ENCODE measurements around the gene LYVE1.

The LYVE1 gene

DNA sequence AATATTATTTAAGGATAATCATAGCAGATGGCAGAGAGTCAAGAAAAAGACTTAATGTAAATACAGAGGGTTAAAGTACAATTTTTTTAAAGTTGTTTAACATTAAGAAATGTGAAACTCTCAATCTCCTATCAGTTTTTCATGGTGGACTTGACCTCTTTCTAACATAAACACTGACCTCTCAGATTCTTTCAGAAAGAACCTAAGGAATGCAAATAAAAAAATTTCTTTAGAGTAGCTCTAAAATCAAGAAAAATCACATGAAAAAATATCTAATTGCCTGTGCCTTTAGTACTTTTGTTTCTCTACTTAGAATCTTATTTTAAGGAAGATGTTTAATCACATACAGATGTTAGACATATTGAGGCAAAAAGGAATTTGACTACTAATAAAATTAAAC is 40.3 kb downstream of the LYVE1 start:
- TF ChIP-seq, protein P1, sequence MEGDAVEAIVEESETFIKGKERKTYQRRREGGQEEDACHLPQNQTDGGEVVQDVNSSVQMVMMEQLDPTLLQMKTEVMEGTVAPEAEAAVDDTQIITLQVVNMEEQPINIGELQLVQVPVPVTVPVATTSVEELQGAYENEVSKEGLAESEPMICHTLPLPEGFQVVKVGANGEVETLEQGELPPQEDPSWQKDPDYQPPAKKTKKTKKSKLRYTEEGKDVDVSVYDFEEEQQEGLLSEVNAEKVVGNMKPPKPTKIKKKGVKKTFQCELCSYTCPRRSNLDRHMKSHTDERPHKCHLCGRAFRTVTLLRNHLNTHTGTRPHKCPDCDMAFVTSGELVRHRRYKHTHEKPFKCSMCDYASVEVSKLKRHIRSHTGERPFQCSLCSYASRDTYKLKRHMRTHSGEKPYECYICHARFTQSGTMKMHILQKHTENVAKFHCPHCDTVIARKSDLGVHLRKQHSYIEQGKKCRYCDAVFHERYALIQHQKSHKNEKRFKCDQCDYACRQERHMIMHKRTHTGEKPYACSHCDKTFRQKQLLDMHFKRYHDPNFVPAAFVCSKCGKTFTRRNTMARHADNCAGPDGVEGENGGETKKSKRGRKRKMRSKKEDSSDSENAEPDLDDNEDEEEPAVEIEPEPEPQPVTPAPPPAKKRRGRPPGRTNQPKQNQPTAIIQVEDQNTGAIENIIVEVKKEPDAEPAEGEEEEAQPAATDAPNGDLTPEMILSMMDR (conservative IDR thresholded peaks at IDR 0.05; ENCODE audit: low read depth, low read length) = no peak
- no peak overlapping the region for H3K4me3 ChIP-seq (ENCODE audit: low read length)
- no peak for DNase-seq (ENCODE audit: low read depth)

GRCh38 chr11:10526974-10527918 is 41.2 kb downstream of the LYVE1 start:
- no peak for DNase-seq (ENCODE audit: low read depth)
- TF ChIP-seq, protein P1 (conservative IDR thresholded peaks at IDR 0.05; ENCODE audit: low read depth, low read length) = no peak
- no peak overlapping the region for H3K4me3 ChIP-seq (ENCODE audit: low read length)

- H3K4me3 ChIP-seq (ENCODE audit: low read length) = no peak overlapping the region
- DNase-seq (ENCODE audit: low read depth) = no peak
- TF ChIP-seq, protein P1 (conservative IDR thresholded peaks at IDR 0.05; ENCODE audit: low read depth, low read length) = no peak
These were observed 44.0 kb downstream of the LYVE1 start for GRCh38 chr11:10524471-10524870.

GRCh38 chr11:10522921-10523320 is 45.5 kb downstream of the LYVE1 start:
- no peak overlapping the region for H3K4me3 ChIP-seq (ENCODE audit: low read length)
- TF ChIP-seq, protein P1 (conservative IDR thresholded peaks at IDR 0.05; ENCODE audit: low read depth, low read length) = no peak
- DNase-seq (ENCODE audit: low read depth) = no peak

DNA sequence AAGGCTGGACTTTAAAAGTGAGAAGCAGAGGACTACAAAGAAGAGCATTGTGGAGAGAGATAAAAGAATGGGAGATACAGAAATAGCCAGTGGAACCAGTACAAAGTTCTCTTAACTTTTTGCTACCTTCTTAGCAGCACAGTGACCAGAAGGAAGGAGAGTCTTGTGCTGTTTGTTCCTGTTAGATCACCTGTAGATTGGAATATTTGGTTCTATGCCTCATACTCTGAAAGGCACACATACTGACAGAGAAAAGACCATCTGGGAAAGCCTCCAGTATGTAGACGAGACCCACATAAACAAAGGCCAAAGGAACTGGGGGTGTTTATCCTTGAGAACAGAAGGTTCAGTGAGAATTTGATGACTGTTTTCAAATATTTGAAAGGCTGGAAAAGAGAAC is 46.2 kb downstream of the LYVE1 start:
- TF ChIP-seq, protein P1 (conservative IDR thresholded peaks at IDR 0.05; ENCODE audit: low read depth, low read length) = no peak
- DNase-seq (ENCODE audit: low read depth) = no peak
- no peak overlapping the region for H3K4me3 ChIP-seq (ENCODE audit: low read length)

DNA sequence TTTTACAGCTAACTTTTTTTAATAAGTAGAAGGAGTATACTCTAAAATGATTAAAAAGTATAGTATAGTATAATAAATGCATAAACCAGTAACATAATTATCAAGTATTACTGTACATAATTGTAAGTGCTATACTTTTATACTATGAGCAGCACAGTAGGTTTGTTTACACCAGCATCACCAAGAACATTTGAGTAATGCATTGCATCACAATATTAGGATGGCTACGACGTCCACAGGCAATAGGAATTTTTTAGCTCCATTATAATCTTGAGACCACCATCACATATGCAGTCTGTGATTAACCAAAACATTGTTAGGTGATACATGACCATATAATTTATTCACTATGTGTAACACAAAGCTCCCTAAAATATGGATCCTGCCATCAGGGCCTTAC is 47.9 kb downstream of the LYVE1 start:
- H3K4me3 ChIP-seq (ENCODE audit: low read length) = no peak overlapping the region
- DNase-seq (ENCODE audit: low read depth) = no peak
- TF ChIP-seq, protein P1 (conservative IDR thresholded peaks at IDR 0.05; ENCODE audit: low read depth, low read length) = no peak

GRCh38 chr11:10519630-10520029 is 48.8 kb downstream of the LYVE1 start:
- TF ChIP-seq, protein P1 (conservative IDR thresholded peaks at IDR 0.05; ENCODE audit: low read depth, low read length) = no peak
- no peak for DNase-seq (ENCODE audit: low read depth)
- no peak overlapping the region for H3K4me3 ChIP-seq (ENCODE audit: low read length)
